Activated T-cell treated with anti-CD3 and anti-CD28 coated beads, Interleukin-2, amount 50 U/mL, for 1 hour (primary cell): ENCODE measurements around the gene RCAN1.

Experiments used
- DNase-seq: peaks from one replicate; pipeline ENCODE4 v3.0.0-alpha.2; 2020

RCAN1 gene

GRCh38 chr21:34536311-34536710 is 78.6 kb downstream of the RCAN1 start:
- DNase-seq = no peak

- DNase-seq = no peak
Observed at GRCh38 chr21:34535886-34536285, 79.0 kb downstream of the RCAN1 start.

- DNase-seq = no peak
Observed at GRCh38 chr21:34534522-34534921, 80.4 kb downstream of the RCAN1 start.

GRCh38 chr21:34533938-34534337 is 81.0 kb downstream of the RCAN1 start:
- DNase-seq = no peak

GRCh38 chr21:34531399-34531798 is 83.5 kb downstream of the RCAN1 start:
- no peak for DNase-seq

GRCh38 chr21:34530261-34530660 is 84.7 kb downstream of the RCAN1 start:
- DNase-seq = no peak

- DNase-seq = no peak
Observed at GRCh38 chr21:34528131-34528561, 86.8 kb downstream of the RCAN1 start.

- DNase-seq = peak; percentile 22
Observed at GRCh38 chr21:34526618-34527290, 88.2 kb downstream of the RCAN1 start.

GRCh38 chr21:34526241-34526617 is 88.7 kb downstream of the RCAN1 start:
- DNase-seq = no peak

- no peak for DNase-seq
Observed at GRCh38 chr21:34524646-34525601, 90.0 kb downstream of the RCAN1 start.

GRCh38 chr21:34523019-34523555 is 91.8 kb downstream of the RCAN1 start:
- no peak for DNase-seq

- no peak for DNase-seq
Observed at GRCh38 chr21:34522284-34522683, 92.6 kb downstream of the RCAN1 start.

- DNase-seq = no peak
Observed at GRCh38 chr21:34521561-34521960, 93.4 kb downstream of the RCAN1 start.

- DNase-seq = no peak
Observed at GRCh38 chr21:34520764-34521508, 94.0 kb downstream of the RCAN1 start.

- DNase-seq = no peak
Observed at GRCh38 chr21:34520281-34520680, 94.6 kb downstream of the RCAN1 start.

GRCh38 chr21:34519694-34520093 is 95.2 kb downstream of the RCAN1 start:
- no peak for DNase-seq

GRCh38 chr21:34519016-34519415 is 95.9 kb downstream of the RCAN1 start:
- DNase-seq = no peak

- DNase-seq = no peak
Observed at GRCh38 chr21:34518301-34518700, 96.6 kb downstream of the RCAN1 start.

- no peak for DNase-seq
Observed at GRCh38 chr21:34517491-34518245, 97.2 kb downstream of the RCAN1 start.

GRCh38 chr21:34517039-34517438 is 97.9 kb downstream of the RCAN1 start:
- DNase-seq = no peak

GRCh38 chr21:34514576-34515115 is 100.3 kb downstream of the RCAN1 start:
- DNase-seq = no peak

GRCh38 chr21:34513129-34513675 is 101.7 kb downstream of the RCAN1 start:
- DNase-seq = no peak
